AG04450 (cell line): Measurements from ENCODE around the gene ZBTB7A. TPM values are rescaled to one million over a fixed set of nuclear protein-coding genes. Genes with fewer than 3 reads are reported as not detected.

Experiments
- CTCF ChIA-PET: fragments of 300-600, 350-600 bp; formaldehyde crosslinking; extraction: SDS; loops from one replicate; lab custom pipeline; 2022; ENCODE audit warnings: antibody characterized with exemption, inconsistent platforms; lab: Charles Lee
- POLR2A ChIA-PET: fragments of 350-600 bp; formaldehyde crosslinking; extraction: SDS; loops from one replicate; lab custom pipeline; 2021; ENCODE audit warnings: antibody characterized with exemption, inconsistent platforms; lab: Yijun Ruan, JAX
- DNase-seq: peaks from one replicate; pipeline ENCODE4 v3.0.0-alpha.2; 2011; ENCODE audit warnings: low read depth, low spot score
- H3K27ac ChIP-seq: one replicate; pipeline ENCODE4 v1.5.1; 2012; ENCODE audit warnings: low read depth, low read length, control low read depth
- H3K27me3 ChIP-seq: one replicate; pipeline ENCODE4 v1.6.0; 2012; ENCODE audit warnings: low read length; ENCODE audit not compliant: control insufficient read depth, insufficient read depth
- H3K4me3 ChIP-seq: 2 replicates; pipeline ENCODE4 v1.5.1; 2011; ENCODE audit warnings: mild to moderate bottlenecking, low read depth, low read length, control low read depth
- H3K9me3 ChIP-seq: 2 replicates; pipeline ENCODE4 v1.5.1; 2012; ENCODE audit warnings: low read length; ENCODE audit not compliant: control insufficient read depth, insufficient read depth
- CTCF ChIP-seq: IDR thresholded peaks from 2 replicates; pipeline ENCODE4 v1.5.1; 2011; ENCODE audit warnings: low read depth, low read length, control low read depth, inconsistent platforms
- polyA plus RNA-seq: library from polyadenylated mRNA; depleted of rRNA; stranded (reverse); fragments of >200 nt; gene quantifications from 2 replicates; pipeline ENCODE4 v1.2.3, GENCODE V29; 2011

ZBTB7A gene
- polyA plus RNA-seq, 1 experiment = 2.7 TPM

- CTCF ChIA-PET = no interaction called here
- Histone ChIP-seq H3K27ac (no peak overlapping the region), H3K27me3 (no peaks in the 10 kb centered on the region), H3K9me3 (peaks cover 3% of the 10 kb centered on the region), H3K4me3 (no peak overlapping the region)
- POLR2A ChIA-PET = no interaction called here
- no peak for TF ChIP-seq CTCF
- no peak for DNase-seq
These were observed 49.6 kb downstream of the ZBTB7A start for GRCh38 chr19:4016903-4017638.

GRCh38 chr19:4016486-4016885, 50.2 kb downstream of the ZBTB7A start:
- DNase-seq = no peak
- ChIA-PET POLR2A (no interaction called here), CTCF (no interaction called here)
- H3K4me3 ChIP-seq = no peak overlapping the region
- H3K27ac ChIP-seq = no peak overlapping the region
- no peaks in the 10 kb centered on the region for H3K27me3 ChIP-seq
- no peak for TF ChIP-seq CTCF
- no peaks in the 10 kb centered on the region; the same call in 1 of the 2 replicates for H3K9me3 ChIP-seq

GRCh38 chr19:4015705-4016402, 50.8 kb downstream of the ZBTB7A start:
- Histone ChIP-seq H3K27ac (no peak overlapping the region), H3K9me3 (no peaks in the 10 kb centered on the region; the same call in 1 of the 2 replicates), H3K27me3 (no peaks in the 10 kb centered on the region), H3K4me3 (no peak overlapping the region)
- ChIA-PET POLR2A (no interaction called here), CTCF (no interaction called here)
- TF ChIP-seq CTCF = no peak
- DNase-seq = no peak

- CTCF ChIA-PET = no interaction called here
- Histone ChIP-seq H3K27ac (peak overlapping the region; percentile 52), H3K27me3 (no peaks in the 10 kb centered on the region), H3K9me3 (no peaks in the 10 kb centered on the region; the same call in 1 of the 2 replicates), H3K4me3 (no peak overlapping the region)
- no peak for DNase-seq
- TF ChIP-seq CTCF = no peak
- POLR2A ChIA-PET = no interaction called here
These were observed 51.9 kb downstream of the ZBTB7A start for GRCh38 chr19:4014541-4015491.
